Measurements from ENCODE around the gene TMEM150A.
"Not testable (repeated sequence)": the region's sequence is repeated elsewhere in the genome, so short reads cannot be mapped to it uniquely, and the experiment has no call there.

TMEM150A gene

DNA sequence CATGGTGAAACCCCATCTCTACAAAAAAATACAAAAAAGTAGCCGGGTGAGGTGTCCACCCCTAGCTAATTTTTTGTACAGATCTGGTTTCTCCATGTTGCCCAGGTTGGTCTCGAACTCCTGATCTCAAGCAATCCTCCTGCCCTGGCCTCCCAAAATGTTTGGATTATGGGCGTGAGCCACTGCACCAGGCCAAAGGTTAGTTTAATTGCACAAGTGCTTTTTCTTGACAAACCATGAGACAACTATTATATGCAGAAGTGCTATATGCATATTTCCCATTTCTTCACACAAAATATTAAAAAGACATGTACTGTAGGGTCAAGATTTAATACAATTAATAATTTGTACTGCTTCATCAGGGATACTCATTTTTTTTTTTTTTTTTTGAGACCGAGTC, 36.2 kb downstream of the TMEM150A start:
- DNase-seq (ENCODE audit: low read depth) = no peak

DNA sequence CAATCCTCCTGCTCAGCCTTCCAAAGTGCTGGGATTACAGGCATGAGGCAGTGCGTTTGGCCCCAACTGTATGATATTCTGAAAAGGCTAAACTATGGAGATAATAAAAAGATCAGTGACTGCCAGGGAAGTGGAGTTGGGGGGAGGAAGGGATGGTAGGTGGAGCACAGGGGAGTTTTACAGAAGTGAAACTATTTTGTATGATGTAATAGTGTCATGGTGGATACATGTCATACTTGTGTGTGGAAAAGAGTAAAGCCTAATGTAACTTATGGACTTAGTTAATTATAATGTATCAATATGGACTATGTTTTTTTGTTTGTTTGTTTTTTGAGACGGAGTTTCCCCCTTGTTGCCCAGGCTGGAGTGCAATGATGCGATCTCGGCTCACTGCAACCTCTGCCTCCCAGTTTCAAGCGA, 38.3 kb downstream of the TMEM150A start:
- DNase-seq (ENCODE audit: low read depth) = no peak

DNA sequence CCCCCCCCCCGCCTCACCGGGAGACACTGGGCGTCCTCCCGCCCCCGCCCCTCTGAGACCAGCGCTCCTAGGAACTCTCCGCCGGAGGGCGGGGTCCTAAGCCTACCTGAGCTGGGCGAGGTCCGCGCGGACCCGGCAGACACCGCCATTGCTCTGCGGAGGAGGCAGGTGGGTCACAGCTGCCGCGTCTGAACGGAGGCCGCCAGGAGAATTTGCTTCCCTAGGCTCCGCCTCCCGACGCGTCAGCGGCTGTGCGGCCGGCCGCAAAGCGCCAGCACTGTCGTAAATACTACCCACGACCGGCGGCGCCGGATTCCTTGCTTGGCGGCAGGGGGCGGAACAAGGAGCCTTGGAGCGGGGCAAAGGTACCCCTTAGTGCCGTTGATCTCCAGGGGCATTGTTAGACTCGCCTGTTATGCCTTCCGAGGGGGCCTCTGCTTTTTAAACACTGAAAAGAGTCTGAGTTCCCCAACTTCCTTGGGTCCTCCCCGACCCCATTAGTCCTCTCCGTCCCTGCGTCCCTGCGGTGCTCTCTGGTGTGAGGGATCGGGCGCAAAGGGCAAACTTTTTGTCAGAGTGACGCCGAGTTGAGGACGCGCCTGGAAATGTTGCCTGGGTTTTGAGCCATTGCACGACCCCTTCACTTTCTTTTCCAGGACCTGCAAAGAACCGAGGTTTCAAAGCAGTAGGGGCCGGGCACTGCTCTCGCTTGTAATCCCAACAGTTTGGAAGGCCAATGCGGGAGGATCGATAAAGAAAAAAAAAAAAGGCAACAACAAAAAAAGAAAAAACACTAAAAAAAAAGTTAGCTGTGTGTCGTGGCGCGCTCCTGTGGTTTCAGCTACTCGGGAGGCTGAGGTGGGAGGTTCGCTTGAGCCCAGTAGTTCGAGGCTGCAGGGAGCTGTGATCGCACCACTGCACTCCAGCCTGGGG, 41.0 kb downstream of the TMEM150A start, which contains the start of gene GGCX:
Gene GGCX (minus strand): TSS at position 214 of the 933 bp plus-strand sequence. CDS start 65 bp downstream, at position 149.
- peak; percentile 93 for DNase-seq (ENCODE audit: low read depth)

DNA sequence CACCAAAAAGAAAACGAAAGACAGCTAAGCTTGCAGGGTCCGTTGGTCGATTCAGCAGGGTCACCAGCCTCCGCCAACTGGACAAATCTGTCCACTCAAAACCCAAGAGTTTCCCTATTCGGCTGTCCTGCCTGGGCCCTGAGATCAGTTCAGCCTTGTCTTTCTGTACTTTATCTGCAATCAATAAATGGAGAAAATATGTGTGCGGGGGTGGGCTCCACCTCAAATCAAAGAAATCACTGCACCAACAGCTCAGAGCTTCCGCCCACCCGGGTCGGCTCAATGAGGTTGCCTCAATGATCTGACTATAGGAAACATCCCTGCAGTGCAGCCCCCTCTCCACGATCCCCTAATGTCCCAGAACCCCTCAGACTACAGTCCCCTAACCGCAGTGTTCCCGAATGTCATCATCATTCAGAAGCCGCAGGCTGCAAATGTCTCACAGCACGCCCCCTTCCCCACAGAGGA, 41.7 kb downstream of the TMEM150A start:
- no peak for DNase-seq (ENCODE audit: low read depth)

DNA sequence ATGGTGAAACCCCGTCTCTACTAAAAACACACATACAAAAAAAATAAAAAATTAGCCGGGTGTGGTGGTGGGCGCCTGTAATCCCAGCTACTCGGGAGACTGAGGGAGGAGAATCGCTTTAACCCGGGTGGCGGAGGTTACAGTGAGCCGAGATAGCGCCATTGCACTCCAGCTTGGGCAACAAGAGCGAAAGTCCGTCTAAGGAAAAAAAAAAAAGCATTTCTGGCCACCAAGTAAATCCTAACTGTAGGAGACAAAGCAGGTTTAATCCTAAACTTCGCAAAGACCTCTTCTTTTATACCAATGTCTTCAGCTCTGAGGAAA, 42.1 kb downstream of the TMEM150A start:
- DNase-seq (ENCODE audit: low read depth) = not testable (repeated sequence)

DNA sequence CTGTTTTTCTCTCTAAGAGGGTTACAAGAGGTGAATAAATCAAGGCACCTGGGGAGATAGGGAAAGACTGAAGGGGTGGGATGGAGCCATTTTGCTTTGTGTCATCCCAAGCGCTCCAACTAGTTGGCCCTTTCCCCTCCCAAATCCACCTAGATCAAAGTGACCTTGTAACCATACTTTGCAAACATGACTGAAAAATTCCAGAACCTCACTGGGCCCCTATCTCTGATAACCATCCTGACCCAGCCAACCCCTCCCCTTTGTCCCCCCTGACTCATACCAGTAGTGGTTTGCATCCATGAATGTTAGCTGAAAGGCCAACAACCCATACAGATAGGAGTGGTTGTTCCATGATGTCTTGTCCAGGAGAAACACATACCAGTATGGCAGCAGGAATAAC, 44.3 kb downstream of the TMEM150A start:
- DNase-seq (ENCODE audit: low read depth) = no peak

DNA sequence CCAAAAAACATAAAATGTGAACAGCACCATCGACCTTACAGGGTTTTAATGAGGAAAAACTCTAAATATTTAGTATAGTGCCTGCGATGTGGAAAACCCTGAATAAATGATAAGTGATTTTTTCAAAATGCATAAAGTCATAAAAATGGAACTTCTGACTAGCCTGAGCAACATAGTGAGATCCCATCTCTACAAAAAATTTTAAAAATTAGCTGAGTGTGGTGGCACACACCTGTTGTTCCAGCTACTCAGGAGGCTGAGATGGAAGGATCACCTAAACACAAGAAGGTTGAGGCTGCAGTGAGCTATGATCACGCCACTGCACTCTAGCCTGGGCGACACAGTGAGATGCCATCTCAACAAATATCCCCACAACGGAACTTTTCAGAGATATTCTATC, 45.4 kb downstream of the TMEM150A start:
- no peak for DNase-seq (ENCODE audit: low read depth)

DNA sequence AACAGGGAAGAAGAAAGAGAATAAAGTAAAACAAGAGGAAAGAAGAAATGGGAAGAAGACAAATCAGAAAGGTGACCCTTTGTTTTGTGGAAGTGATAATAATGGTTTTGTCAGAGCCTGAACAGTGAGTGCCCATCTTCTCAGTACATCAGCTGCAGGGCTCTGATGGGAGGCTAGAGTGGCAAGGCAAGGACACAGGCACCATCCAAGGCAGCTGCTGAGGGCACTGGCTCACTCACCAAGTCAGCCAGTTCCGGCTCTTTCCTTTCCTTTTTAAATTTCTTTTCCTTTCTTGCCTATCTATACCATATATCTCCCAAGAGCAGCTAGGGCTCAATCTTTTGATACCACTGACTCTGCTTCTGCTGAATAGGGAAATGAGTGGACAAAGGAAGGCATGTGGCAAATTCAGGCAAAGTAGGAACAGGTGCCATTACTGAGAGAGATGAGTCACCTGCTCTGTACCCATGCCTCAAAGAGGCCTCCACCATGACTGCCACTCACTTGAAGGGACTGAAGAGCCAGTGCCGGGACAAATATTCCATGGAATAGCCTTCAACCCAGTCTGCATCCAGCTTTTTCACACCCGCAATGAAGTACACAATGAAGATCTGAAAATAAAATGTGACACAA, 47.4 kb downstream of the TMEM150A start:
- DNase-seq (ENCODE audit: low read depth) = no peak

DNA sequence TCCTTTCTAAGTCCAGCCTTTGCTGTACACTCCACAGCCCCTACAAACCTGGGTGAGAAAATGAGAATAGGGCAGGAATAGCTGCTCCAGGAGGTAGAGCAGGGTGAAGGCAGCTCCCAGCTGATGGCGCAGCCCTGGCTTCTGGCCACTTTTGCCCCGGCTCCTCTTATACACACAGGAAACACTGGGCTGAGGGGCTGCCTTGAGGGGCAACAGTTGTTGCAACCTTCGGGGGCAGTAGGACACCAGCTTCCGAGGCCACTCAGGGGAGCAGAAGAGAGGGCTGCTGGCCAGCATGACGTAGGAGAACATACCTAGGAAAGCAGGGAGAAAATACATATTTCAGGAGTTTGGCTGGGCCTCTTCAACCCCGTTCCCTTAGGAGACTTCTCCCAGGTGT, 49.3 kb downstream of the TMEM150A start:
- no peak for DNase-seq (ENCODE audit: low read depth)

DNA sequence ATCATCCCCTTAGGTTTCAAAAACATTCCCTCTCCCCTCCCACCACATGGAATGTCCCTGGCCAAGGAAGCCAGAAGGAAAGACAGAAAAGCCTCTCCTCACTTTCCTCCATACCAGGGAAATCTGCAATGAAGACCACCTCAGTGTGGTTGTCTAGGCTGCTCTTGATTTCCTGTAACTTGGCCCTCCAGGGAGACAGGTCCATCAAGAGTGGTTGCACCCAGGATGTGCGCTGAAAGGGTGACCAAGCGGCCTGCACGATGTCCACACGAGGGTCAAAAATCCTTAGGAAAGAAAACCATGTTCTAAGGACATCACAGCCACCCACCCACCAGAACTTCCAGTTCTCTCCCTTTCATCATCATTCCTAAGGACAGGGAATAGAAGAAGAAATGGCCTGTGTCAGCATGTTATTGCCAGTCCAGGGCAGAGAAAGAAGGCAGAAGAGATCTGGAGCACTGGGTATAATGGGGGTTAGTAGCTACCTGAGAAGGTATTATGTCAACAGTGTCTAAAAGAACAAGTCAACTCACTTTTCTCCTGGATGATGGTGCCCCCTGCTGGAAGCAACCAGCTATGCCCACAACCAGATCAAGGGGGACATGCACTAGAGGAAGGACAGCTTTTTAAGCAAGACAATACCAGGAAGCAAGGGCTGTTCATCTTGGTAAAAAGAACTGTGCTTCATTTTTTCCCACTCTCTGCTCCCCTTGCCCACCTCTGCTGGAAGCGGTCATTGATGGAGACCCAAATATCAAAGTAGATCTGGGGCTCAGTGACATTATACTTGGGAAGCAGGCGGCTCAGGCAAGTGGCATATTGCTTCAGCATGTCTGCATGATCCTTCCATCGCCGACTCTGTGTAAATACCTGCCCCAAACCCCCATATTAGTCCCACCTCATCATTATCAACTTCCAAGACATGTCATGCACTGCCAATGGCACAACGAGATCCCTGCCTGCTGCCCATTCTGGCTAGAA, 50.5 kb downstream of the TMEM150A start:
- peak; percentile 57 for DNase-seq (ENCODE audit: low read depth)

DNA sequence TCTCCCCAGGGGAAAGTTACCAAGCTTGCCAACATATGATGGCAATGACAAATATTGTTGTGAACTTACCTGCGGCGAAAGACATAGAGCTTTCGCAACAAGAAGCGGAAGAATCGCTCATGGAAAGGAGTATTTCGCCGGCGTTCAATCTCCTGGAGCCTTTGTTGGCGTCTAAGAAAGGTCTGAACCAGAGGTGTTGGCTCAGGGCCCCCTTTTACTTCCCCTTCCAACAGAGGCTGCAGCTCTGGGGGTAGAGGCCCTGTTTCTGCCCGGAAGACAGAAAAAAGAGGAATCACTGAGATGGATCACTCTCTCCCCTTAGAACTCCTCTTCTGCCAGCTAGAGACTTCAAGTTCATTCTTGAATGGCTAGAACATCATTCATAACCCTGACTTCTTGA, 52.0 kb downstream of the TMEM150A start:
- no peak for DNase-seq (ENCODE audit: low read depth)

DNA sequence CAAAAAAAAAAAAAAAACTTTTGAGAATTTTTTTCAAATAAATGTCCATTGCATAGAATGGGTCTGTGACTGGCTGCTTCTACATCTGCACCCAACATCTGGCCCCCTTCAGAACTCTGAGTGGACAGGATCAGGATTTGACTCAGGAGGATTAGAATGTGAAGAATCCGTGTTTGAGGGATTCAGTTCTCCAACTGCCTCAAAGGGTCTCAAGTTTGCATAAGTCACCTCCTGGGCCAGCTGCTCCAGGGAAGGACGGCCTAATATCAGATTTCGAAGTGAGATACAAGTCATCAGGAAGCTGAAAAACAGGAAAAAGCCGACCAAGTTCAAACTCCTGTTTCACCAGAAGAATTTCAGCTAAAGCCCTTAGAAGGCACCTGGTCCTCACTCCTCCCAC, 52.7 kb downstream of the TMEM150A start:
- peak; percentile 92 for DNase-seq (ENCODE audit: low read depth)

DNA sequence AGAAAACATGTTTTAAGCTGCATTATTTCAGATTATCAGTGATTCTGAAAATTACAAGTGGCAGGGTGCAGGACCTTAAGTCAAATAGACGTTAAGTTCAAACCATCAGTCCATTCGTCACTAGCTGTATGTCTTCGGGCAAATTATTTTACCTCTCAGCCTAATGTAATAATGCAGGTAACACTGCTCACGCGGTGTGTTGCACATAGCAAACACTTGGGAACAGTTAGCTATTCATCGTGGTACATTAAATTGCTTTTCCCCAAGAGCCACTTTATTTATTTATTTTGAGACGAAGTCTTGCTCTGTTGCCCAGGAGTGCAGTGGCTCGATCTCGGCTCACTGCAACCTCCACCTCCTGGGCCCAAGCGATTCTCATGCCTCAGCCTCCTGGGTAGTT, 53.4 kb downstream of the TMEM150A start:
- no peak for DNase-seq (ENCODE audit: low read depth)

DNA sequence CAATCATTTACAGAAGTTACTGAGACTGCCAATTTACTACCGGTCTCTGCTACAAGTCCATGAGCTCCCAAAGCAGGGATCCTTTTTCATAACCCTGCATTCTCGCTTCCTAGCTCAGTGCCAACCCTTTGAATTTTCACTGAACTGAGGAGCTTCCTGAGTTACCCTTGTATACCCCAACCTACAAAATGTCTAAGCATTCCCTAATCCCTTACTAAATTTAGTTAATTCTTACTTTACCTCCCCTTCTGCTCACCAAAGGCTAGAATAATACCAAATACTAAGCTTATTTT, 53.9 kb downstream of the TMEM150A start:
- DNase-seq (ENCODE audit: low read depth) = peak; percentile 49
